GM23338 (cell line): ENCODE measurements around the gene WNT9A. TPM values are rescaled to one million over a fixed set of nuclear protein-coding genes. Genes with fewer than 3 reads are reported as not detected.

Experiments used
- ATAC-seq: fragments of 200-7000 bp; cut with Tn5 transposase; 3 replicates; pipeline ENCODE4 v1.9.1; 2020
- DNase-seq: peaks from one replicate; pipeline ENCODE4 v3.0.0-alpha.2; 2015; ENCODE audit warnings: low spot score
- H2AFZ ChIP-seq: fragments of 200-600 bp; sonication (generic); 2 replicates; pipeline ENCODE4 v1.8.0; 2016; ENCODE audit warnings: antibody characterized with exemption, mild to moderate bottlenecking, moderate library complexity
- H3F3A ChIP-seq: fragments of 200-600 bp; sonication (generic); replicated peaks from 2 replicates; pipeline ENCODE4 v1.8.0; 2017; ENCODE audit warnings: antibody characterized with exemption, mixed run types, low read depth
- H3K27ac ChIP-seq: fragments of 200-600 bp; sonication (generic); 2 replicates; pipeline ENCODE4 v1.6.1; 2016; ENCODE audit warnings: low read depth
- H3K27me3 ChIP-seq: fragments of 200-600 bp; sonication (generic); 2 replicates; pipeline ENCODE4 v1.8.0; 2016; ENCODE audit warnings: mild to moderate bottlenecking, mixed run types, moderate library complexity; ENCODE audit not compliant: insufficient read depth
- H3K36me3 ChIP-seq: fragments of 200-600 bp; sonication (generic); 2 replicates; pipeline ENCODE4 v1.8.0; 2016; ENCODE audit warnings: mild to moderate bottlenecking; ENCODE audit not compliant: insufficient read depth
- H3K4me1 ChIP-seq: fragments of 200-600 bp; sonication (generic); 2 replicates; pipeline ENCODE4 v1.8.0; 2016; ENCODE audit warnings: mild to moderate bottlenecking, moderate library complexity; ENCODE audit not compliant: insufficient read depth
- H3K4me2 ChIP-seq: fragments of 200-600 bp; sonication (generic); 2 replicates; pipeline ENCODE4 v1.7.1; 2017; ENCODE audit warnings: mixed run types
- H3K4me3 ChIP-seq: fragments of 200-600 bp; sonication (generic); 2 replicates; pipeline ENCODE4 v1.6.1; 2016; ENCODE audit warnings: mixed run types
- H3K79me2 ChIP-seq: fragments of 200-600 bp; sonication (generic); replicated peaks from 2 replicates; pipeline ENCODE4 v1.8.0; 2017; ENCODE audit warnings: mild to moderate bottlenecking; ENCODE audit not compliant: insufficient read depth
- H3K9me2 ChIP-seq: fragments of 200-600 bp; sonication (generic); 2 replicates; pipeline ENCODE4 v1.8.0; 2017; ENCODE audit not compliant: insufficient read depth
- H4K20me1 ChIP-seq: fragments of 200-600 bp; sonication (generic); replicated peaks from 2 replicates; pipeline ENCODE4 v1.8.0; 2017; ENCODE audit warnings: mild to moderate bottlenecking; ENCODE audit not compliant: insufficient read depth
- H3K27ac Mint-ChIP-seq: 2 replicates; pipeline ENCODE4 v1.8.0; 2020; ENCODE audit warnings: inconsistent platforms, mild to moderate bottlenecking, moderate library complexity, mixed read lengths
- H3K27me3 Mint-ChIP-seq: 3 replicates; pipeline ENCODE4 v1.8.0; 2022; ENCODE audit warnings: low read depth, mild to moderate bottlenecking, moderate library complexity, mixed read lengths, inconsistent platforms; ENCODE audit not compliant: insufficient read depth, poor library complexity
- H3K36me3 Mint-ChIP-seq: 3 replicates; pipeline ENCODE4 v1.8.0; 2021; ENCODE audit warnings: low read depth, mild to moderate bottlenecking, inconsistent platforms, moderate library complexity, mixed read lengths
- H3K4me1 Mint-ChIP-seq: 3 replicates; pipeline ENCODE4 v1.8.0; 2020; ENCODE audit warnings: mild to moderate bottlenecking, inconsistent platforms, mixed read lengths
- H3K4me3 Mint-ChIP-seq: 3 replicates; pipeline ENCODE4 v1.8.0; 2021; ENCODE audit warnings: moderate library complexity, mild to moderate bottlenecking, inconsistent platforms, mixed read lengths
- H3K9me3 Mint-ChIP-seq: 3 replicates; pipeline ENCODE4 v1.8.0; 2020; ENCODE audit warnings: moderate library complexity, mild to moderate bottlenecking, inconsistent platforms, mixed read lengths
- CREB1 ChIP-seq: fragments of 250-450 bp; sonication (Bioruptor Pico); IDR thresholded peaks from 2 replicates; pipeline ENCODE4 v1.5.0; 2020; ENCODE audit warnings: low read depth, mild to moderate bottlenecking, moderate library complexity
- ETS1 ChIP-seq: IDR thresholded peaks from 2 replicates; pipeline ENCODE4 v1.6.1; 2016; ENCODE audit warnings: antibody characterized with exemption
- EZH2 ChIP-seq: fragments of 200-600 bp; sonication (generic); IDR thresholded peaks from one replicate; pipeline ENCODE4 v1.8.0; 2017; ENCODE audit warnings: antibody characterized with exemption, mild to moderate bottlenecking, low read depth; ENCODE audit not compliant: unreplicated experiment
- EZH2phosphoT487 ChIP-seq: fragments of 200-600 bp; sonication (generic); IDR thresholded peaks from one replicate; pipeline ENCODE4 v1.8.1; 2018; ENCODE audit warnings: antibody characterized with exemption; ENCODE audit not compliant: unreplicated experiment
- JUNB ChIP-seq: IDR thresholded peaks from one replicate; pipeline ENCODE4 v1.6.1; 2016; ENCODE audit warnings: antibody characterized with exemption; ENCODE audit not compliant: unreplicated experiment
- POLR2AphosphoS5 ChIP-seq: IDR thresholded peaks from 2 replicates; pipeline ENCODE4 v1.6.1; 2016; ENCODE audit warnings: antibody characterized with exemption, low read depth
- ZNF114 ChIP-seq: fragments of 250-450 bp; sonication (Bioruptor Pico); IDR thresholded peaks from 2 replicates; pipeline ENCODE4 v1.5.0; 2020; ENCODE audit warnings: mild to moderate bottlenecking, moderate library complexity
- polyA plus RNA-seq: library from polyadenylated mRNA; unstranded; fragments of >200 nt; fragmentation: Nextera tagmentation; extraction: Ambion mirVana; gene quantifications from 2 replicates; pipeline ENCODE4 v1.2.1, GENCODE V29; 2016
- total RNA-seq: library from RNA; depleted of rRNA; stranded (reverse); fragments of >200 nt; shearing (Covaris generic); gene quantifications from 2 replicates; pipeline ENCODE4 v1.2.3, GENCODE V29; 2014
- TF ChIP-seq, protein P1 (sequence below), 2 experiments: fragments of 200-600 bp in 1 of 2; sonication (generic) in 1 of 2; conservative IDR thresholded peaks; 2 replicates each; pipeline versions ENCODE4 v1.5.1 to v1.6.1; 2016 to 2017; ENCODE audit warnings: antibody characterized with exemption in 2 of 2, low read depth in 2 of 2, mild to moderate bottlenecking in 2 of 2, moderate library complexity in 1 of 2
- TF ChIP-seq, protein P2 (sequence below): fragments of 250-450 bp; sonication (Bioruptor Pico); IDR thresholded peaks from 2 replicates; pipeline ENCODE4 v1.5.0; 2020; ENCODE audit warnings: mild to moderate bottlenecking, moderate library complexity

The WNT9A gene
- total and polyA plus RNA-seq, 2 experiments from 2014 or later, result 0.06 to 2.0 TPM

GRCh38 chr1:227954163-227954850 is 6.6 kb upstream of the WNT9A start:
- no peak for TF ChIP-seq POLR2AphosphoS5
- TF ChIP-seq, protein P1, sequence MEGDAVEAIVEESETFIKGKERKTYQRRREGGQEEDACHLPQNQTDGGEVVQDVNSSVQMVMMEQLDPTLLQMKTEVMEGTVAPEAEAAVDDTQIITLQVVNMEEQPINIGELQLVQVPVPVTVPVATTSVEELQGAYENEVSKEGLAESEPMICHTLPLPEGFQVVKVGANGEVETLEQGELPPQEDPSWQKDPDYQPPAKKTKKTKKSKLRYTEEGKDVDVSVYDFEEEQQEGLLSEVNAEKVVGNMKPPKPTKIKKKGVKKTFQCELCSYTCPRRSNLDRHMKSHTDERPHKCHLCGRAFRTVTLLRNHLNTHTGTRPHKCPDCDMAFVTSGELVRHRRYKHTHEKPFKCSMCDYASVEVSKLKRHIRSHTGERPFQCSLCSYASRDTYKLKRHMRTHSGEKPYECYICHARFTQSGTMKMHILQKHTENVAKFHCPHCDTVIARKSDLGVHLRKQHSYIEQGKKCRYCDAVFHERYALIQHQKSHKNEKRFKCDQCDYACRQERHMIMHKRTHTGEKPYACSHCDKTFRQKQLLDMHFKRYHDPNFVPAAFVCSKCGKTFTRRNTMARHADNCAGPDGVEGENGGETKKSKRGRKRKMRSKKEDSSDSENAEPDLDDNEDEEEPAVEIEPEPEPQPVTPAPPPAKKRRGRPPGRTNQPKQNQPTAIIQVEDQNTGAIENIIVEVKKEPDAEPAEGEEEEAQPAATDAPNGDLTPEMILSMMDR (conservative IDR thresholded peaks at IDR 0.05; ENCODE audit: low read depth in 2 of 2), result 0 out of 4 replicates have a peak, but pooled peaks of 1 of the 2 experiments have one; percentile 5
- Histone ChIP-seq H3F3A (no peaks in the 10 kb centered on the region), H4K20me1 (no peaks in the 10 kb centered on the region)

DNA sequence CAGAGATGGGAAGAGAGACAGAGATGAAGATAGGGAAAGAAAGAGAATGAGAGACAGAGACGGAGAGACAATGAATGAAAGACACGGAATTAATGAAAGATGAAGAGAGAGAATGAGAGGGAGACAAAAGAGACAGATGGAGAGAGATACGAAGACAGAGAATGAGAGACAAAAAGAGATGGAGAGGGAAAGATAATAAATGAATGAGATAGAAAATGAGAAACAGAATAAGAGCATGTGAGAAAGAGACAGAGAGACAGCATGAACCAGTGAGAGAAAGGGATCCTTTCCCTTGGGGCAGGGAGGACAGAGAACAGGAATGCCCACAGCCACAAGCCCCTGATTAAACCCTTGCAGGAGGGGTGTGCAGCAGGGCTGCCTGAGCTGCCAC is 5.3 kb upstream of the WNT9A start:
- DNase-seq (no peak), ATAC-seq (no peak)
- no peaks in the 10 kb centered on the region for H3K36me3 ChIP-seq
- no peaks in the 10 kb centered on the region for H4K20me1 ChIP-seq
- H3K27ac ChIP-seq, result no peak overlapping the region
- Mint-ChIP-seq H3K4me1 (peaks cover 6% of the 10 kb centered on the region), H3K36me3 (no peaks in the 10 kb centered on the region), H3K27ac (no peak overlapping the region), H3K9me3 (peaks cover 7% of the 10 kb centered on the region; the same call in 1 of the 3 replicates), H3K27me3 (peaks cover 19% of the 10 kb centered on the region), H3K4me3 (no peak overlapping the region; the same call in 2 of the 3 replicates)
- no peak overlapping the region for H3K4me2 ChIP-seq
- peaks cover 6% of the 10 kb centered on the region; the same call in 1 of the 2 replicates for H3K4me1 ChIP-seq
- H2AFZ ChIP-seq, result no peak overlapping the region
- H3K4me3 ChIP-seq, result no peak overlapping the region
- H3K9me2 ChIP-seq, result no peaks in the 10 kb centered on the region
- H3K27me3 ChIP-seq, result peaks cover 29% of the 10 kb centered on the region
- no peaks in the 10 kb centered on the region for H3K79me2 ChIP-seq
- no peaks in the 10 kb centered on the region for H3F3A ChIP-seq
- no peak for TF ChIP-seq CREB1 (CRISPR knock-in tag)
- no peak for TF ChIP-seq EZH2phosphoT487
- no peak for TF ChIP-seq ETS1
- TF ChIP-seq ZNF114 (CRISPR knock-in tag), result no peak
- TF ChIP-seq, protein P2, sequence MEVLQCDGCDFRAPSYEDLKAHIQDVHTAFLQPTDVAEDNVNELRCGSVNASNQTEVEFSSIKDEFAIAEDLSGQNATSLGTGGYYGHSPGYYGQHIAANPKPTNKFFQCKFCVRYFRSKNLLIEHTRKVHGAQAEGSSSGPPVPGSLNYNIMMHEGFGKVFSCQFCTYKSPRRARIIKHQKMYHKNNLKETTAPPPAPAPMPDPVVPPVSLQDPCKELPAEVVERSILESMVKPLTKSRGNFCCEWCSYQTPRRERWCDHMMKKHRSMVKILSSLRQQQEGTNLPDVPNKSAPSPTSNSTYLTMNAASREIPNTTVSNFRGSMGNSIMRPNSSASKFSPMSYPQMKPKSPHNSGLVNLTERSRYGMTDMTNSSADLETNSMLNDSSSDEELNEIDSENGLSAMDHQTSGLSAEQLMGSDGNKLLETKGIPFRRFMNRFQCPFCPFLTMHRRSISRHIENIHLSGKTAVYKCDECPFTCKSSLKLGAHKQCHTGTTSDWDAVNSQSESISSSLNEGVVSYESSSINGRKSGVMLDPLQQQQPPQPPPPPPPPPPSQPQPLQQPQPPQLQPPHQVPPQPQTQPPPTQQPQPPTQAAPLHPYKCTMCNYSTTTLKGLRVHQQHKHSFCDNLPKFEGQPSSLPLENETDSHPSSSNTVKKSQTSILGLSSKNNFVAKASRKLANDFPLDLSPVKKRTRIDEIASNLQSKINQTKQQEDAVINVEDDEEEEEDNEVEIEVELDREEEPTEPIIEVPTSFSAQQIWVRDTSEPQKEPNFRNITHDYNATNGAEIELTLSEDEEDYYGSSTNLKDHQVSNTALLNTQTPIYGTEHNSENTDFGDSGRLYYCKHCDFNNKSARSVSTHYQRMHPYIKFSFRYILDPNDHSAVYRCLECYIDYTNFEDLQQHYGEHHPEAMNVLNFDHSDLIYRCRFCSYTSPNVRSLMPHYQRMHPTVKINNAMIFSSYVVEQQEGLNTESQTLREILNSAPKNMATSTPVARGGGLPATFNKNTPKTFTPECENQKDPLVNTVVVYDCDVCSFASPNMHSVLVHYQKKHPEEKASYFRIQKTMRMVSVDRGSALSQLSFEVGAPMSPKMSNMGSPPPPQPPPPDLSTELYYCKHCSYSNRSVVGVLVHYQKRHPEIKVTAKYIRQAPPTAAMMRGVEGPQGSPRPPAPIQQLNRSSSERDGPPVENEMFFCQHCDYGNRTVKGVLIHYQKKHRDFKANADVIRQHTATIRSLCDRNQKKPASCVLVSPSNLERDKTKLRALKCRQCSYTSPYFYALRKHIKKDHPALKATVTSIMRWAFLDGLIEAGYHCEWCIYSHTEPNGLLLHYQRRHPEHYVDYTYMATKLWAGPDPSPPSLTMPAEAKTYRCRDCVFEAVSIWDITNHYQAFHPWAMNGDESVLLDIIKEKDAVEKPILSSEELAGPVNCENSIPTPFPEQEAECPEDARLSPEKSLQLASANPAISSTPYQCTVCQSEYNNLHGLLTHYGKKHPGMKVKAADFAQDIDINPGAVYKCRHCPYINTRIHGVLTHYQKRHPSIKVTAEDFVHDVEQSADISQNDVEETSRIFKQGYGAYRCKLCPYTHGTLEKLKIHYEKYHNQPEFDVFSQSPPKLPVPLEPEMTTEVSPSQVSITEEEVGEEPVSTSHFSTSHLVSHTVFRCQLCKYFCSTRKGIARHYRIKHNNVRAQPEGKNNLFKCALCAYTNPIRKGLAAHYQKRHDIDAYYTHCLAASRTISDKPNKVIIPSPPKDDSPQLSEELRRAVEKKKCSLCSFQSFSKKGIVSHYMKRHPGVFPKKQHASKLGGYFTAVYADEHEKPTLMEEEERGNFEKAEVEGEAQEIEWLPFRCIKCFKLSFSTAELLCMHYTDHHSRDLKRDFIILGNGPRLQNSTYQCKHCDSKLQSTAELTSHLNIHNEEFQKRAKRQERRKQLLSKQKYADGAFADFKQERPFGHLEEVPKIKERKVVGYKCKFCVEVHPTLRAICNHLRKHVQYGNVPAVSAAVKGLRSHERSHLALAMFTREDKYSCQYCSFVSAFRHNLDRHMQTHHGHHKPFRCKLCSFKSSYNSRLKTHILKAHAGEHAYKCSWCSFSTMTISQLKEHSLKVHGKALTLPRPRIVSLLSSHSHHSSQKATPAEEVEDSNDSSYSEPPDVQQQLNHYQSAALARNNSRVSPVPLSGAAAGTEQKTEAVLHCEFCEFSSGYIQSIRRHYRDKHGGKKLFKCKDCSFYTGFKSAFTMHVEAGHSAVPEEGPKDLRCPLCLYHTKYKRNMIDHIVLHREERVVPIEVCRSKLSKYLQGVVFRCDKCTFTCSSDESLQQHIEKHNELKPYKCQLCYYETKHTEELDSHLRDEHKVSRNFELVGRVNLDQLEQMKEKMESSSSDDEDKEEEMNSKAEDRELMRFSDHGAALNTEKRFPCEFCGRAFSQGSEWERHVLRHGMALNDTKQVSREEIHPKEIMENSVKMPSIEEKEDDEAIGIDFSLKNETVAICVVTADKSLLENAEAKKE, result no peak
- TF ChIP-seq JUNB, result no peak
- TF ChIP-seq POLR2AphosphoS5, result no peak
- TF ChIP-seq EZH2, result no peak
- TF ChIP-seq, protein P1 (conservative IDR thresholded peaks at IDR 0.05; ENCODE audit: low read depth in 2 of 2), result no peak

More at GRCh38 chr1:227954163-227954850, 6.6 kb upstream of the WNT9A start:
- H3K4me1 Mint-ChIP-seq, result peaks cover 3% of the 10 kb centered on the region
- Histone ChIP-seq H3K27ac (no peak overlapping the region), H3K27me3 (peaks cover 18% of the 10 kb centered on the region), H3K4me1 (no peaks in the 10 kb centered on the region), H3K9me2 (no peaks in the 10 kb centered on the region), H3K79me2 (no peaks in the 10 kb centered on the region), H3K4me3 (no peak overlapping the region), H2AFZ (no peak overlapping the region), H3K36me3 (no peaks in the 10 kb centered on the region), H3K4me2 (no peak overlapping the region)
- no peak overlapping the region for H3K27ac Mint-ChIP-seq
- peaks cover 7% of the 10 kb centered on the region; the same call in 1 of the 3 replicates for H3K9me3 Mint-ChIP-seq
- peaks cover 10% of the 10 kb centered on the region for H3K27me3 Mint-ChIP-seq
- no peaks in the 10 kb centered on the region for H3K36me3 Mint-ChIP-seq
- ATAC-seq, result no peak
- no peak overlapping the region for H3K4me3 Mint-ChIP-seq
- no peak for DNase-seq
